Measurements from ENCODE around the gene SLC15A3.

SLC15A3 gene

GRCh38 chr11:60987577-60988277 is 35.8 kb upstream of the SLC15A3 start (continued):
- no peak for TF ChIP-seq FEZF1 (tag by site-specific recombination; IDR thresholded peaks at IDR 0.05)
- TF ChIP-seq ZNF398 (tag by site-specific recombination; IDR thresholded peaks at IDR 0.05): no peak
- no peak for TF ChIP-seq HOXD13 (CRISPR knock-in tag; IDR thresholded peaks at IDR 0.05; ENCODE audit: borderline replicate concordance)
- no peak for TF ChIP-seq YY2 (tag by site-specific recombination; IDR thresholded peaks at IDR 0.05)
- no peak for TF ChIP-seq ZNF514 (tag by site-specific recombination; IDR thresholded peaks at IDR 0.05)
- TF ChIP-seq ZBTB7A (tag by site-specific recombination; IDR thresholded peaks at IDR 0.05; ENCODE audit: low read depth): no peak

- CTCF ChIA-PET: interaction anchor here (0.6 to 1.3 kb wide), 4 partner anchors 17 to 211 kb away, joined by 3 read pairs; no protein-coding TSS in a partner anchor
- TF ChIP-seq ZBTB20 (tag by site-specific recombination; IDR thresholded peaks at IDR 0.05): no peak
- no peak for TF ChIP-seq GLI2 (tag by site-specific recombination; IDR thresholded peaks at IDR 0.05; ENCODE audit: borderline replicate concordance, low read depth)
- no peak for TF ChIP-seq ZNF701 (tag by site-specific recombination; IDR thresholded peaks at IDR 0.05)
- no peak for TF ChIP-seq BCL11A (tag by site-specific recombination; IDR thresholded peaks at IDR 0.05; ENCODE audit: low read depth)
- TF ChIP-seq ZBTB10 (tag by site-specific recombination; IDR thresholded peaks at IDR 0.05): no peak
- TF ChIP-seq ZNF157 (tag by site-specific recombination; IDR thresholded peaks at IDR 0.05): no peak
- no peak for TF ChIP-seq ZNF555 (tag by site-specific recombination; conservative IDR thresholded peaks at IDR 0.05)
- no peak for TF ChIP-seq EGR2 (tag by site-specific recombination; IDR thresholded peaks at IDR 0.05; ENCODE audit: low read depth)
- TF ChIP-seq ZNF324 (tag by site-specific recombination; IDR thresholded peaks at IDR 0.05): no peak
- no peak for TF ChIP-seq ZNF274 (IDR thresholded peaks at IDR 0.05; ENCODE audit: low read length)
- TF ChIP-seq ZNF274 (tag by site-specific recombination; IDR thresholded peaks at IDR 0.05; ENCODE audit: borderline replicate concordance): no peak
- TF ChIP-seq ZNF624 (tag by site-specific recombination; IDR thresholded peaks at IDR 0.05): no peak
- TF ChIP-seq IKZF3 (tag by site-specific recombination; IDR thresholded peaks at IDR 0.05): no peak
- no peak for TF ChIP-seq ZNF174 (tag by site-specific recombination; IDR thresholded peaks at IDR 0.05)
- TF ChIP-seq ELK4 (IDR thresholded peaks at IDR 0.05; ENCODE audit: borderline replicate concordance, low read depth, low read length): no peak
- TF ChIP-seq ZNF521 (tag by site-specific recombination; IDR thresholded peaks at IDR 0.05): no peak
- no peak for TF ChIP-seq ZNF140 (tag by site-specific recombination; IDR thresholded peaks at IDR 0.05)
- no peak for TF ChIP-seq GLI4 (tag by site-specific recombination; IDR thresholded peaks at IDR 0.05)
- no peak overlapping the region for H3K27ac ChIP-seq (ENCODE audit: extremely low read depth, low read depth, low read length)
- POLR2A ChIA-PET: no interaction called here
- no peaks in the 10 kb centered on the region for H3K9me3 ChIP-seq (ENCODE audit: control insufficient read depth, insufficient read depth, low read depth, low read length)
- H3K4me1 ChIP-seq (ENCODE audit: control insufficient read depth, insufficient read depth, low read length): no peaks in the 10 kb centered on the region
- H3K36me3 ChIP-seq (ENCODE audit: control insufficient read depth in 2 of 2, insufficient read depth in 1 of 2, low read length in 2 of 2): no peaks in the 10 kb centered on the region
- no peak overlapping the region for H3K4me3 ChIP-seq (ENCODE audit: low read depth, low read length)
These were observed 34.3 kb upstream of the SLC15A3 start for GRCh38 chr11:60985991-60986915.

Measured in HEK293 (cell line).